GM19395 (cell line): ENCODE measurements around the gene CBL.

Experiments used
- ATAC-seq: cut with Tn5 transposase; IDR thresholded peaks from one replicate; pipeline ENCODE4 v1.9.1; 2021; ENCODE audit warnings: mild to moderate bottlenecking, moderate library complexity; ENCODE audit not compliant: unreplicated experiment

CBL gene

GRCh38 chr11:119343726-119344125, 137.6 kb downstream of the CBL start:
- ATAC-seq: no peak

GRCh38 chr11:119344291-119345010, 138.3 kb downstream of the CBL start:
- no peak for ATAC-seq

GRCh38 chr11:119345685-119346084, 139.5 kb downstream of the CBL start:
- ATAC-seq: no peak

GRCh38 chr11:119346605-119347004, 140.5 kb downstream of the CBL start, which contains the start of gene MFRP:
MFRP (minus strand) TSS chr11:119346705; CDS start chr11:119346513, 192 bp downstream.
- no peak for ATAC-seq

- no peak for ATAC-seq
Measured at GRCh38 chr11:119347242-119347641, 141.1 kb downstream of the CBL start.

GRCh38 chr11:119347940-119348605, 141.9 kb downstream of the CBL start:
- no peak for ATAC-seq

- no peak for ATAC-seq
Measured at GRCh38 chr11:119350302-119350701, 144.2 kb downstream of the CBL start.

- no peak for ATAC-seq
Measured at GRCh38 chr11:119351232-119351631, 145.1 kb downstream of the CBL start.

- ATAC-seq: no peak
Measured at GRCh38 chr11:119352857-119353260, 146.7 kb downstream of the CBL start.

GRCh38 chr11:119355091-119355843, 149.1 kb downstream of the CBL start:
- no peak for ATAC-seq

- ATAC-seq: peak; percentile 75
Measured at GRCh38 chr11:119356349-119357031, 150.4 kb downstream of the CBL start.

- ATAC-seq: no peak
Measured at GRCh38 chr11:119357074-119357473, 150.9 kb downstream of the CBL start.
